Measurements from ENCODE around the gene YES1. TPM values are rescaled to one million over a fixed set of nuclear protein-coding genes. Genes with fewer than 3 reads are reported as not detected.

The YES1 gene
- total and polyA plus RNA-seq, 2 of the 13 experiments (the other 11 are each of a cell fraction or from before 2014, with no cell fraction given), result 17.2 to 70.8 TPM

GRCh38 chr18:848062-848861 lies 36.2 kb upstream of the YES1 start (continued):
- TF ChIP-seq ZC3H13 (CRISPR knock-in tag; IDR thresholded peaks at IDR 0.05), result no peak
- TF ChIP-seq MEIS1 (CRISPR knock-in tag; IDR thresholded peaks at IDR 0.05; ENCODE audit: borderline replicate concordance), result peak; percentile 74
- no peak for TF ChIP-seq ZNF746 (CRISPR knock-in tag; IDR thresholded peaks at IDR 0.05)
- TF ChIP-seq RXRA (CRISPR knock-in tag; IDR thresholded peaks at IDR 0.05), result peak; percentile 82
- no peak for TF ChIP-seq THAP8 (CRISPR knock-in tag; IDR thresholded peaks at IDR 0.05; ENCODE audit: borderline replicate concordance)
- TF ChIP-seq CREB3 (CRISPR knock-in tag; IDR thresholded peaks at IDR 0.05), result no peak
- TF ChIP-seq ADNP (CRISPR knock-in tag; IDR thresholded peaks at IDR 0.05), result no peak
- no peak for TF ChIP-seq TBL1XR1 (IDR thresholded peaks at IDR 0.05; ENCODE audit: borderline replicate concordance, low read length, partially characterized antibody)
- TF ChIP-seq ZNF18 (CRISPR knock-in tag; IDR thresholded peaks at IDR 0.05; ENCODE audit: insufficient replicate concordance), result peak; percentile 92
- TF ChIP-seq ZNF281 (CRISPR knock-in tag; IDR thresholded peaks at IDR 0.05; ENCODE audit: borderline replicate concordance), result peak; percentile 80
- no peak for TF ChIP-seq XRCC5 (optimal IDR thresholded peaks at IDR 0.05; ENCODE audit: low read length)
- TF ChIP-seq SMYD3 (CRISPR knock-in tag; IDR thresholded peaks at IDR 0.05), result peak; percentile 84
- TF ChIP-seq ZNF33B (CRISPR knock-in tag; IDR thresholded peaks at IDR 0.05), result no peak
- no peak for TF ChIP-seq IKZF4 (CRISPR knock-in tag; IDR thresholded peaks at IDR 0.05; ENCODE audit: borderline replicate concordance, low read depth, not compliant biosample characterization)
- TF ChIP-seq ZNF260 (CRISPR knock-in tag; IDR thresholded peaks at IDR 0.05; ENCODE audit: borderline replicate concordance, low read depth), result no peak
- peak; percentile 88; the same call in 1 of the 2 replicates for TF ChIP-seq ZHX1 (CRISPR knock-in tag; IDR thresholded peaks at IDR 0.05; ENCODE audit: low read depth)

All from HepG2 (cell line).